HG02588 (cell line): ENCODE data around the gene STX10.

Source experiments
- ATAC-seq: cut with Tn5 transposase; IDR thresholded peaks from one replicate; pipeline ENCODE4 v1.9.1; 2021; ENCODE audit warnings: mild to moderate bottlenecking, moderate library complexity; ENCODE audit not compliant: unreplicated experiment

Gene STX10

DNA sequence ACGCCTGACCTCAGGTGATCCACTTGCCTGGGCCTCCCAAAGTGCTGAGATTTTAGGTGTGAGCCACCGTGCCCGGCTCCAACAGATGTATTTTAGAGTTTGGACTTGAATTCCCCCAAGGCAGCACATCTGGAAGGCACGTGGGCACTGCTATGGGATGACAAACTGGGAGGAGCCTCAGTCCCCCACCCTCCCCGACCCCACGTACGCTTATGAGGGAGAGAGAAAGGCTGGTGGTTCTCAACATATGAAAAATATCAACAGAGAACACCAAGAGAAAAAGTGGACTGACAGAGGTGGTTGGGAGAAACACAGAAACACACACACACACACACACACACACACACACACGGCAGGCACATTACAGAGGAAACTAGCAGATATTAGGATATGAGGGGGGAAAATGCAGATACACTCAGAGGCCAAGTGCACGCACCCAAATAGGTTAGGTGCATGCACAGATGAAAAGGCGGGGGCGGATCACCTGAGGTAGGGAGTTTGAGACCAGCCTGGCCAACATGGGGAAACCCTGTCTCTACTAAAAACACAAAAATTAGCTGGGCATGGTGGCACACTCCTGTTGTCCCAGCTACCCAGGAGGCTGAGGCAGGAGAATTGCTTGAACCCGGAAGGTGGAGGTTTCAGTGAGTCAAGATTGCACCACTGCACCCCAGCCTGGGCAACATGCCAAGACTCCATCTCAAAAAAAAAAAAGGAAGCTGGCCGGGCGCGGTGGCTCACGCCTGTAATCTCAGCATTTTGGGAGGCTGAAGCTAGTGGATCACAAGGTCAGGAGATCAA is 3.2 kb downstream of the STX10 start:
- no peak for ATAC-seq

DNA sequence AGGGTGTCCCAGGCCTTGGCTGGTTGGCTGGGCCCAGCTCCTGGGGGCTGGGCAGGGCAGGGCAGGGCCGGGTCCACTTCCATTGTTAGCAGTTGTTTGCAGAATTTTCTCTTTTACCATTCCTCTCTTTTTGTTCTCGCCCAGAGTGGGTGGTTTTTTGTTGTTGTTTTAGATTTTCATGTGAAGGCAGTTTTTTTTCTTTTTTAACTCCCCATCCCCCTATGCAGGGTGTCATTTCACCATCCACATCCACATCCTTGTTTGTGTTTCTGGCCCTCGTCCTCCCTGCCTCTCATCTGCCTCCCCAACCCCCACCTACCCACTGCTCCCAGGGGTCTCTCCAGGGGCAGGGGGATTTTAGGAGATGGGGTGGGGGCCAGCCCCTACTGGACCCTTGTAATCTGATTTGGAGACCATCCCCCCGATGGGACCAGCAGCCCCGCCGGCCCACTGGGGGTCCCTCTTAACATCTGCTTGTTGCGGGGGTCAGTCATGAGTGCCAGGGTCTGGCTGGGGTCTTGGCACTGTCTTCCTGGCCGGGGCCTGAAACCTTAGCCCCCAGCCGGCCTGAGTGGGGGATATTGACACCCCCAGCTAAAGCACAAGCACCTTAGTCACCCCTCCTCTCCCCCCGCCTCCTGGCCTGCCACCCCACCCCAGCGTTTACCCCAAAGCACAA is 10.4 kb downstream of the STX10 start:
- no peak for ATAC-seq

DNA sequence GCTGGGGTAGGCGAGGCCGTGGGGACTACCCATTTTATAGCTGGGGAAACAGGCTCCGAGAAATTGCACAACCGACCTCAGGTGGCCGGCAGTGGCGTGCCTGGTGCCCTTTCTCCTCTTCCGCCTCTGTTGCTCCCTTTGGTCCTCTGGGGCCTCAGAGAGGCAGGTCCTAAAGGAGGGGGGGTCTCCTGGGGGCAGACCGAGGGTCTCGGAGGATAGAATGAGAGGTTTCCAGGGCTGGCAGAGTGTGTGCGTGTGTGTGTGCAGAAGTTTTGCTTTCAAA is 11.3 kb downstream of the STX10 start:
- no peak for ATAC-seq

DNA sequence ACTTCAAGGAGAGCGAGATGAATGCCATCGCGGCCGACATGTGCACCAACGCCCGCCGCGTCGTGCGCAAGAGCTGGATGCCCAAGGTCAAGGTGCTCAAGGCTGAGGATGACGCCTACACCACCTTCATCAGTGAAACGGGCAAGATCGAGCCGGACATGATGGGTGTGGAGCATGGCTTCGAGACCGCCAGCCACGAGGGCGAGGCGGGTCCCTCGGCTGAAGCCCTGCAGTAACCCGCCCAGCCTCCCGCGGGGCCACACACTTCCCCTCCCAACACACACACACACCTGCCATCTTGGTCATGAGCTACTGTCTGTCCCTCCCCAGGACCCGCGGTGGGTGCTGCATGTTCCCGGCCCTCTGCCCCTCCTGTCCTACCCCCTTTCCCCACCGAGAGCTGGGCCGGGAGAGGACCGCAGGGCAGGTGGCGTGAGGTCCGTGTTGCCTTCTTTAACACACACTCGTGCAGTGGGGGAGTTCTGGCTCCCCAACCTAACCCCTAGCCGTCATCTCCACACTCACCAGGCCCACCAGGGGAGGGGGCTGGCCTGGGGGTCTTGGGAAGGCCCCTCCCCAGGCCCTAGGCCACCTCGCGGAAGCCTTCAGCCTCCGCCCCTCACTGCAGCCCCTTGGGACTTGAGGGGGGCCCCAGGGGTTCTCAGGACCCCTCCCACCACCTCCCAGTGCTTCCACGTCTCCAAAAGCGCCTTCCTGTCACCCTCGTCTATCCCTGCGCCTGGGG is 11.8 kb downstream of the STX10 start:
- no peak for ATAC-seq

DNA sequence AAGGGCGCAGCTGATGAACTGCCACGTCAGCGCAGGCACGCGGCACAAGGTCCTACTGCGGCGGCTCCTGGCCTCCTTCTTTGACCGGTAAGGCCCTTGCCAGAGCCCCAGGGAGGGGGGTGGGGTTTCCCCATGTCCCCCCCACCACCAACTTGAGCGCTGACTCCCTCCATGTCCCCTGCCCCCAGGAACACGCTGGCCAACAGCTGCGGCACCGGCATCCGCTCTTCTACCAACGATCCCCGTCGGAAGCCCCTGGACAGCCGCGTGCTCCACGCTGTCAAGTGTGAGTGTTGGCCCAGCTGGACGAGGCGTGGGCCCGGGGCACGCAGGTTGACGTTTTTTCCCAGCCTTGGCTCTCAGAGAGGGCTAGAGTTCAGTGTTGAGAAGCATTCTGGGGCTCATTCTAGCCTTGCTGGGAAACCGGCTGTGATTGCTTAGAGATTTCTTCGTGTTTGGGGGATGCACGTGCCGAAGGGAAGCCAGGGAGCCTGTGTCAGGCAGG is 12.8 kb downstream of the STX10 start:
- ATAC-seq: no peak

DNA sequence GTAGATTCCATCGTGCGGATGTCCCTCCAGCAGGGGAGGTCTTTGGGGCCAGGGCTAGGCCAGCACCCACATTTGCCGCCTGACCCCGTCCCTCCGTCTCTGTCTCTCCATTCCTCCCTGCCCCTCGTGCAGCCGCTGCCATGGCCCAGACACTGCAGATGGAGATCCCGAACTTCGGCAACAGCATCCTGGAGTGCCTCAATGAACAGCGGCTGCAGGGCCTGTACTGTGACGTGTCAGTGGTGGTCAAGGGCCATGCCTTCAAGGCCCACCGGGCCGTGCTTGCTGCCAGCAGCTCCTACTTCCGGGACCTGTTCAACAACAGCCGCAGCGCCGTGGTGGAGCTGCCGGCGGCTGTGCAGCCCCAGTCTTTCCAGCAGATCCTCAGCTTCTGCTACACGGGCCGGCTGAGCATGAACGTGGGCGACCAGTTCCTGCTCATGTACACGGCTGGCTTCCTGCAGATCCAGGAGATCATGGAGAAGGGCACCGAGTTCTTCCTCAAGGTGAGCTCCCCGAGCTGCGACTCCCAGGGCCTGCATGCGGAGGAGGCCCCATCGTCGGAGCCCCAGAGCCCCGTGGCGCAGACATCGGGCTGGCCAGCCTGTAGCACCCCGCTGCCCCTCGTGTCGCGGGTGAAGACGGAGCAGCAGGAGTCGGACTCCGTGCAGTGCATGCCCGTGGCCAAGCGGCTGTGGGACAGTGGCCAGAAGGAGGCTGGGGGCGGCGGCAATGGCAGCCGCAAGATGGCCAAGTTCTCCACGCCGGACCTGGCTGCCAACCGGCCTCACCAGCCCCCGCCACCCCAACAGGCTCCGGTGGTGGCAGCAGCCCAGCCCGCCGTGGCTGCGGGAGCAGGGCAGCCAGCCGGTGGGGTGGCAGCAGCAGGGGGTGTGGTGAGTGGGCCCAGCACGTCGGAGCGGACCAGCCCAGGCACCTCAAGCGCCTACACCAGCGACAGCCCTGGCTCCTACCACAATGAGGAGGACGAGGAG is 14.8 kb downstream of the STX10 start:
- ATAC-seq: no peak

DNA sequence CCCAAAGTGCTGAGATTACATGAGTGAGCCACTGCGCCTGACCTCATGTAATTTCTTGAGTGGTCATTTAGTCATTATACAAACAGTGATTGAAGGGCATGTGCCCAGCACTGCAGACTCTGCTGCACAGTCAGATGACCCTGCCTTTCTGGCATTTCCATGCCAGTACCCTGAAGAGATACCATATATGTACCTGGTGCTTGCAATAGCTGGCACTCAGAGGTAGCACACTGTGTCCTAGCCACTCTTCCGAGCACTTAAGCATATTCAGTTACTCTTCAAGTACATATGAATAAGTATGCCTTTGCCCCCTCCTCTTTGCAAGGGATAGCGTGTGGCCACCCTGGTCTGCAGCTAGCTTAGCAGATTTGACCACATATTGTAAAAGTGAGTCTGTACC is 15.5 kb downstream of the STX10 start:
- no peak for ATAC-seq

DNA sequence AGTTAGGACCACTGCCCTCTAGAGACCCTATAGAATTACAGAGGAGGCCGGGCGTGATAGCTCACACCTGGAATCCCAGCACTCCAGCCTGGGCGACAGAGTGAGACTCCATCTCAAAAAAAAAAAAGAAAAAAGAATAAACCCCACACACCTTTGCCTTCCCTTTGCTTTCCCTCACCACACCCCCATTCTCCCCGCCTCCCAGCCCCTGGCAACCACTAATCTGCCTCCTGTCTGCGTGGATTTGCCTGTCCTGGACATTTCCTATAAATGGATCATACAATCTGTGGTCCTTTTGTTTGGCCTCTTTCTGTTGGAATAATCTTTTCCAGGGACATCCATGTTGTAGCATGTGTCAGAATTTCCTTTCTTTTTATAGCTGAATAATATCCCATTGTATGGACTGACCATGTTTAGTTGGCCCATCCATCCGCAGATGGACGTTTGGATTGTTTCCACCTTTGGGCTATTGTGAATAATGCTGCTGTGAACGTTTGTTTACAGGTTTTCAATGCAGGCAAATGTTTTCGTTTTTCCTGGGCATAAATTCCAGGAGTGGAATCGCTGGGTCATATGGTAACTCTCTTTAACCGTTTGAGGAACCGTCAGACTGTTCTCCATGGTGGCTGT is 16.8 kb downstream of the STX10 start:
- ATAC-seq: no peak

DNA sequence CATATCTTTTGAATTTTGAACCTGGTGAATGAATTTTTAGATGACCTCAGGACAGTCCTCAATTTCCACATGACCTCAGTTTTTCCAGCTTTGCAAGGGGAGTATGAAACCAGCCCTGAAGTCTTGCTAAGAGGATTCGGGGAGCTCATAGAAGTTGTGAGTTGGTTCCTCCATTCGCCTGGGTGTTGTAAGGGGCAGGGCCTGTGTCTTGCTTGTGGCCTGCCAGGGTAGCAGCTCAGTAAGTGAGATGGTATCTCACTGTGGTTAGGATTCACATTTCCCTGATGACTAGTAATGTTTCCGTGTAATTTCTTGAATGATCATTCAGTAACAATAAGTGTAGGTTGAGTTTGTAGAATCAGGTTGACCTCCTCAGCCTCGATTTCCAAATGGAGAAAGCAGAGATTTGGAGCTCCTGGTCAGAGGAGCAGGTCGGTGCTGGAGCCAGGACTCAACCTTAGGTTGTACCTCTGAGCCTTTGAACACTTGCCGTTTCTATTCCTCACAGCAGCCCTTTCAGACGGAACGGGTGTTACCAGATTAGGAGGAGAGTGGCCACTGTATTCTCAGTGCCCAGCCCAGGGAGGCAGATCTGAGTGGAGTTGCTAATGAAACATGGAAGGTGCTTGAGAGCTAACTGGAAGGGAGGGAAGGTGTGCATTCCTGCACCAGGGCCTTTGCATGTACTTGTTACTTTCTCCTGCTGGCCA is 17.5 kb downstream of the STX10 start:
- ATAC-seq: no peak

DNA sequence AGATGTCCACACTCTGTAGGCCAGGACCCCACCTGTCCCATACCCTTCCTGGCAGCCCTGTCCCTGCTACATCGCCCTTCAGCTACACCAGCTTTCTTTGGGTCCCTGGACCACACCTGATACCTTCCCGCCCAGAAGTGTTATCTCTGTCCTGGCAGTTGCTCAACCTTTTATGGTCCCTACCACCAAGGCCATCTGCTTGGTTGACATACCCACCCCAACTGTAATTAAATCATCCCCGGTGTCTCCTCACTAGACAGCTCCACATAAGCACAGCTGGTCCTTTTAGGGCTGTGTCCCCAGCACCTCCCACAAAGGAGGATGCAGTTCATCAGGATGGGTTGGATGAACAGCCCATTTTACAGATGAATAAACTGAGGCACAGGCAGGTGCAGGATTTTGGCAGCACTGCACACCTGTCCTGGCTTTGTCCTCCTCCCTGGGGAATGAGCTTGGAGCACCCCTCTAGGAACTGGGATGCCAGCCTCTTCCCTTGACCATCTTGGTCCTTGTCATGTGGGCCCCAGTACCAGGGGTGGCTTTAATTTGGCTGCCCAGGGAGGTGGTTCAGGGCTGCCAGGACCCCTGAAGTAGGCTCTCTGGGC is 19.2 kb downstream of the STX10 start:
- ATAC-seq: no peak

DNA sequence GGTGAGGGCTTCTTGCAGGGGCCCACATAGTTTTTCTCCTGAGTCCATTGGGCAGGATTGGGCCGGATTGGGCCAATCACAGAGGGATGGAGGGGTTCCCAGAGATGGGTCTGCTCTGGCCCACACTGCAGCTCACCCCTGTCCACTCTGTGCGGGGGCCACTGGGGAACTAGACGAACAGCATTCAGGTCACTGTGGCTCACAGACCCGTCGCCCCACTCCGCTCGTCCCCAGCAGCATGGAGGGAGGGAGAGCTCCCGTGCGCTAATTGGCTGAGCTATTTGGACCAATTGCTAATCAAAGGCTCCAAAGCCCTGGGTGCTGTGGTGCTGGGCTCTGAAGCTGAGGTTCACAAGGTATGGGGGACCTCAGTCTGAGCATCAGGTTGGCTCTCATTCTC is 20.8 kb downstream of the STX10 start:
- no peak for ATAC-seq

DNA sequence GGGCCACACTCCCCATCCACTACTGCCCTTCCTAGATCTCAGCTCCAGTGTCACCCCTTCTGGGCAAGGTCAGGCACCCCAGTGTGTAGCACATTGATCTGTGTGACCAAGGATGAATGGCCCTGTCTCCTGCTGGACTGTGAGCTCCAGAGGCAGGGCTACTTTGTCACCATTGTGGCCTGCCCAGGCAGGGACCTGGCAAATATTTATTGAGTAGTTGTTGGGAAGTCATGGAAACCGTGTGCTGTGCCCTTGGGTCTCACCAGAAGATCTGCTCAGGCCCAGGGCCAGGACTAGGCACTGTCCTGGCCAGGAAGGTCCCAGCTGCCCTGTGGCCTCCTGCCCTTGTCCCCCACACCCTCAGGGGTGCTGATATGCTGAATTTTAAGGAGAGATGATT is 21.6 kb downstream of the STX10 start:
- no peak for ATAC-seq

DNA sequence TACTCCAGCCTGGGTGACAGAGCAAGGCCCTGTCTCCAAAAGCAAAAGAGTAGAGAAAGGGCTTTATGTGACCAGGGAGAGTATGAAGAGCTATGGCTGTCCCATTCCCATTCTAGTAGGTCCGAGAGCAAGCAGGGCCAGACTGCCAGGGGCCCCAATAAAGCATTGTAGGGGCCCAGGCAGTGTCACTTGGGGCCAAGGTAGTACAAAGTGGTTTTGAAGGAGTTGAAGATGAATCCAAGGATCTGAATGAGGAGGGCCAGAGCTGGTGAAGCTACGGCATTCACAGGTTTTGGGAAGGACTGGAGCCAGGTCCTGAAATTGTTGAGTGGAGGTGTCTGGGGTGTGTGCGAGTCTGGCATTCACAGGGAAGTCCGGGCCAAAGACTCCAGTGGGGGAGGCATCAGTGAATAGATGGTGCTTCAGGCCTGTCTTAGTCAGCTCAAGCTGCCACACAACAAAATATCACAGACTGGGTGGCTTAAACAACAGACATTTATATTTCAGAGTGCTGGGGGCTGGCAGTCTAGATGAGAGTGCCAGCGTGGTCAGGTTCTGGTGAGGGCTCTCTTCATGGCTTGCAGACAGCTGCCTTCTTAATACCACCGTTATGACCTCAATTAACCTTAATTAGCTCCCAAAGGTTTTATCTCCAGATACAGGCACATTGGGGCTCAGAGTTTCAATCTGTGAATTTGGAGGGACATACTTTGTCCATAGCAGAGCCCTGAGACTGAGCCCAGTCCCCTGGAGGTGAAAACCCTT is 22.2 kb downstream of the STX10 start:
- ATAC-seq: no peak

DNA sequence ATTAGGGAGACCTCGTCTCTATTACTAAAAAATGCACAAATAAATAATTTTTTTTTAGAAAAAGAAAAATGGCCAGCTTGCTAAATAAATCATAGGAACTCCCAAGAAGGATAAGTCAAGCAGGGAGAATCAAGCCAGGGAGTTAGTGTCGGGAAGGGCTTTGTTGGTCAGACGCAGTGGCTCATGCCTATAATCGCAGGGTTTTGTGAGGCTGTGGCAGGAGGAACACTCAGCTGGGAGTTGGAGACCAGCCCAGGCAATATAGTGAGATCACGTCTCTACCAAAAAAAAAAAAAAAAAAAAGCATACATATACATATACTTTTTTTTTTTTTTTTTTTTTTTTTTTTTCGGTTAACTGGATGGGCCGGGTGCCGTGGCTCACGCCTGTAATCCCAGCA is 23.1 kb downstream of the STX10 start:
- no peak for ATAC-seq

DNA sequence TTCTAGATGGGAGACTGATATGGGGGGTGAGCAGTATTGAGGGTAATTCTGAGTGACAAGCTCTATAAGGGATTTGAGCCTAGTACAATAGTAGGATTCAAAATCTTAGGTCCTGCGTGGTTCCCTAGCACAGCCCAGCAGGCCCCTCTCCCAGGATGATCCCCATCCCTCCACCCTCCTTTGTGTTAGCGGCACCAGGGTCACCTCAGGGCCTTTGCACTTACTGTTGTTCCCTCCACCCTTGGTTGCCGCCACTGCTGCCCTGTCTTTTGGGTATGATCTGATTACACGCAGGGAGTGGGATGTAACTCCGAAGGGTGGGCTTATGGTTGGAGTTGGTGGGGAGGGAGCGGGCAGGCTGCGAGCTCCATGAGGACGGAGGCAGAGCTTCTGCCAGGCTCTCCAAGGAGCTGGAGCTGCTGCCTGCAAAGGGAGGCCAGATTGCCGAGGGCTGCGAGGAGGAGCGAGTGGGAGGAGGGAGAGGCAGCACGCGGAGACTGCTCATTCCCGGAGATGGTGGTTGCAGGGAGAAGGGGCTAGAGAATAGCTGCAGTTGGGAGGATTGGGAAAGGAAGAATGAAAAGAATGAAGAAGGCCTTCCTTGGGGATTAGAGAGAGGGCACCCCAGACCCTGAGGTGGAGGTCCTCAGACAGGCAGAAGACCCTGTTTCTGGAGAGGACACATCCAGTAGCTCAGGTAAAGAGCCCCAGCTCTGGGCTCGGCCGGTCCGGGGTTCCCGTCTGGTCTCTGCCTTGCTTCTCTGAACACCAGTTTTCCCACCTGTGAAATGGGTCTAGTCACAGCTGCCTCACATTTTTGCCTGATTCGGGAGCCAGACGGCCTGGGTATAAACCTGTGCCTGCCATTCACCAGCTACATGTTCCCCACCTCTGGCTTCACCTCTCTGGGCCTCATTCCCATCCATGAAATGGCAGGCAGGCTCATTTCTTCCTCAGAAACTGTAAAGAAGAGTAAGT is 26.9 kb downstream of the STX10 start:
- ATAC-seq: no peak

DNA sequence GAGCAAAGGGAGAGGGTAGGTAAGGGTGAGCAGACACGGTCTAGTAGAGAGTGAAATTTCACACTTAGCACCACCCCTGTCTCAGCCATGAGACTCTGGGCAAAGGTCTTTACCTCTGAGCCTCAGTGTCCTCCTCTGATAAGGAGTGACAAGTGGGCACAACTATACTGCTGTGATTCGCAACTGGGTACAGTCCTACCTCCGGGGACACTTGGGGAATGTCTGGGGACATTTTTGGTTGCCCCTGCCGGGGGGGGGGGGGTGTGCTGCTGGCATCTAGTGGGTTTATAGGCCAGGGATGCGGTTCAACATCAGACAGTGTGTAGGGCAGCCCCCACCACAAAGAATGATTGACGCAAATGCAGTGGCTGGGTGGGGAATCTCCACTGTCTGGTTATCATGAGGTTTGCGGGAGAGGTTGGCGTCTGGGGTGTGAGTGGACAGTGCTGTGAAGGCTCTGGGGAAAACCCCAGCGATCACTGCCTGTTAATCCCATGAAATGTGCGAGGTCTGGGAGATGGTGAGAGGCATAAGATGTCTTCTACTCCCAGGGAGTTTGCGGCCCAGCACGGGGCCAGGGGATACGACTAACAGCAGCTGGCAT is 27.8 kb downstream of the STX10 start:
- no peak for ATAC-seq
